ENCODE data around the gene KIF11. TPM values are rescaled to one million over a fixed set of nuclear protein-coding genes. Genes with fewer than 3 reads are reported as not detected.

The KIF11 gene
- total RNA-seq, 4 donors from 2014 or later: 0.37 to 2.4 (median 1.3) TPM

DNA sequence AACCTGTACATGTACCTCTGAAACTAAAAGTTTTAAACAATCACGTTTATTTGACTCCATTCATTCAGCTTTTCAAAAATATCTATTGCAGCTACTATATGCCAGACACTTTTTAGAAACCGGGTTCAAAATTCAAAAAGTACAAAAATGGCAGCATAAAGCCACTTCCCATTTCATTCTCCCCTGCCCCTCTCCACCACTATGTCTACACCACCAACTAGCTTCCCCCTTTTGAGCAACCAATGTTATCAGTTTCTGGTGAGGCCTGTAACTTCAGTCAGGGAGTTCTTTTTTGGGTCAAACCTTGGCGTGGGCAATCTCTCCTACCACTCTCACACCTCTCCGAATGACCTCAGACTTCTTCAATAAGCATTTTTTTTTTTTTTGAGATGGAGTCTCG is 85.3 kb downstream of the KIF11 start:
- Histone ChIP-seq H3K27ac (no peak overlapping the region), H3K4me1 (no peaks in the 10 kb centered on the region), H3K9me3 (no peaks in the 10 kb centered on the region), H3K27me3 (no peaks in the 10 kb centered on the region), H3K4me3 (no peak overlapping the region), H3K36me3 (no peaks in the 10 kb centered on the region)
- no peak for TF ChIP-seq CTCF (IDR thresholded peaks at IDR 0.05)
- TF ChIP-seq POLR2AphosphoS5 (IDR thresholded peaks at IDR 0.05): no peak
- no peak for TF ChIP-seq POLR2A (IDR thresholded peaks at IDR 0.05)
- TF ChIP-seq EP300 (IDR thresholded peaks at IDR 0.05; ENCODE audit: low read depth): no peak
- in situ Hi-C loops (cut with MboI; ENCODE audit: low pct_ligation_motif_present in 1 of 4, low pct_unique_long_range_greater_than_20kb in 1 of 4, low sequenced_read_pairs in 3 of 4): no loop called here
- intact Hi-C loops (cut with DNase I; ENCODE audit: low total_unique reads): no loop called here
- WGBS, 2 donors (ENCODE audit: low coverage in 1 of 2): 75 to 88% methylated on average over 4 to 5 of the region's 5 CpGs
- no peak for DNase-seq

DNA sequence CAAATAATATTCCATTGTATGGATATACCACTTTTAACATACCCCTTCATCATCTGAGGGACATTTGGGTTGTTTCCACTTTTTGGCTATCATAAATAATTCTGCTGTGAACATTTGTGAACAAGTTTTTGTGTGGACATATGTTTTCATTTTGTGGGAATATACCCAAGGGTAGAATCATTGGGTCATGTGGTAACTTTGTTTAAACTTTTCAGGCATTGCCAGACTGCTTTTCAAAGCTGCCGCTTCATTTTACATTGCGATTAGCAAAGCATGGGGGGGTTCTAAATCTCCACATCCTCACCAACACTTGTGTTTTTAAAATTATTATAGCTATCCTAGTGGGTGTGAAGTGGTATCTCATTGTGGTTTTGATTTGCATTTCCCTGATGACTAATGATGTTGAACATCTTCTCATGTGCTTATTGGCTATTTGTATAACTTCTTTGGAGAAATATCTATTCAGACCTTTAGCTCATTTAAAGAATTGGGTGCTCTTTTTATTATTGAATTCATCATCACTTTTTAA is 88.4 kb downstream of the KIF11 start:
- TF ChIP-seq POLR2AphosphoS5 (IDR thresholded peaks at IDR 0.05): no peak
- no peak for TF ChIP-seq EP300 (IDR thresholded peaks at IDR 0.05; ENCODE audit: low read depth)
- TF ChIP-seq CTCF (IDR thresholded peaks at IDR 0.05): no peak
- no peak for TF ChIP-seq POLR2A (IDR thresholded peaks at IDR 0.05)
- in situ Hi-C loops (cut with MboI; ENCODE audit: low pct_ligation_motif_present in 1 of 4, low pct_unique_long_range_greater_than_20kb in 1 of 4, low sequenced_read_pairs in 3 of 4) (no loop called here), intact Hi-C loops (cut with DNase I; ENCODE audit: low total_unique reads) (no loop called here)
- H3K36me3 ChIP-seq: no peaks in the 10 kb centered on the region
- no peaks in the 10 kb centered on the region for H3K27me3 ChIP-seq
- peaks cover 0 to 5% of the 10 kb centered on the region in 2 donors for H3K9me3 ChIP-seq
- H3K4me1 ChIP-seq: no peaks in the 10 kb centered on the region
- no peak overlapping the region for H3K4me3 ChIP-seq
- no peak overlapping the region for H3K27ac ChIP-seq
- WGBS, 2 donors (ENCODE audit: low coverage in 1 of 2): 87 to 100% methylated on average over 2 of the region's 2 CpGs
- no peak for DNase-seq

DNA sequence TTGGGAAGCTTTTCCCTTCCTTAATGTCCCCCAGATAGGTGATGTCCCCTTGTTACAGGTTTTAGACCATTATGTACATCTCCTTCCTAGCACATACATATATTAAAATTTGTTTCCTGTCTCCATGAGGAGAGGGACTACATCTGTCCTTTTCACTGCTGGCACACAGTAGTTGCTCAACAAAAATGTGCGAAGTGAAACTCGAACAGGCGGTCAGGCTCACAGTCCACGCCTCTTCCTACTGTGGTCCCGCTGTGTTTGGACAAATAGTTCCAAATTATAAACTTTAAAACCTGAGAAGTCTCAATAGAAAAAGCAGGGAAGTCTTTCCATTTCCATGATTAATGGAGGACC is 95.6 kb downstream of the KIF11 start:
- intact Hi-C loops (cut with DNase I; ENCODE audit: low total_unique reads) (no loop called here), in situ Hi-C loops (cut with MboI; ENCODE audit: low pct_ligation_motif_present in 1 of 4, low pct_unique_long_range_greater_than_20kb in 1 of 4, low sequenced_read_pairs in 3 of 4) (no loop called here)
- Histone ChIP-seq H3K4me3 (peak overlapping the region in 2 of 4 donors; percentile 76 to 77), H3K27me3 (peaks cover 56% of the 10 kb centered on the region), H3K36me3 (no peaks in the 10 kb centered on the region), H3K4me1 (peaks cover 0 to 31% (median 14%) of the 10 kb centered on the region in 4 donors), H3K9me3 (peaks cover 0 to 5% of the 10 kb centered on the region in 2 donors), H3K27ac (peak overlapping the region; percentile 75 to 83 (median 79))
- no peak for TF ChIP-seq CTCF (IDR thresholded peaks at IDR 0.05)
- TF ChIP-seq POLR2A (IDR thresholded peaks at IDR 0.05): no peak
- no peak for TF ChIP-seq POLR2AphosphoS5 (IDR thresholded peaks at IDR 0.05)
- 48 to 69% methylated on average over 5 of the region's 5 CpGs for WGBS, 2 donors (ENCODE audit: low coverage in 1 of 2)
- DNase-seq: no peak

GRCh38 chr10:92688927-92689662 is 96.2 kb downstream of the KIF11 start:
- peak; percentile 34 for DNase-seq
- TF ChIP-seq POLR2AphosphoS5 (IDR thresholded peaks at IDR 0.05) (no peak), CTCF (IDR thresholded peaks at IDR 0.05) (no peak), POLR2A (IDR thresholded peaks at IDR 0.05) (no peak), EP300 (IDR thresholded peaks at IDR 0.05; ENCODE audit: low read depth) (no peak)
- peak overlapping the region; percentile 41 to 77 (median 74) for H3K4me3 ChIP-seq
- 0 to 5% methylated on average over 6 to 22 of the region's 63 CpGs for WGBS, 2 donors (ENCODE audit: low coverage in 1 of 2)
- peak overlapping the region; percentile 75 to 83 (median 79) for H3K27ac ChIP-seq
- H3K36me3 ChIP-seq: no peaks in the 10 kb centered on the region
- intact Hi-C loops (cut with DNase I; ENCODE audit: low total_unique reads) (no loop called here), in situ Hi-C loops (cut with MboI; ENCODE audit: low pct_ligation_motif_present in 1 of 4, low pct_unique_long_range_greater_than_20kb in 1 of 4, low sequenced_read_pairs in 3 of 4) (no loop called here)
- peaks cover 0 to 5% of the 10 kb centered on the region in 2 donors for H3K9me3 ChIP-seq
- H3K27me3 ChIP-seq: peaks cover 61% of the 10 kb centered on the region
- peaks cover 0 to 31% (median 14%) of the 10 kb centered on the region in 4 donors for H3K4me1 ChIP-seq

Measured in transverse colon (tissue), 4 donors.